GM23338 (cell line): ENCODE data around the gene UBXN2A. TPM values are rescaled to one million over a fixed set of nuclear protein-coding genes. Genes with fewer than 3 reads are reported as not detected.

Experiments
- ATAC-seq: fragments of 200-7000 bp; cut with Tn5 transposase; 3 replicates; pipeline ENCODE4 v1.9.1; 2020
- DNase-seq: peaks from one replicate; pipeline ENCODE4 v3.0.0-alpha.2; 2015; ENCODE audit warnings: low spot score
- H2AFZ ChIP-seq: fragments of 200-600 bp; sonication (generic); 2 replicates; pipeline ENCODE4 v1.8.0; 2016; ENCODE audit warnings: antibody characterized with exemption, mild to moderate bottlenecking, moderate library complexity
- H3F3A ChIP-seq: fragments of 200-600 bp; sonication (generic); replicated peaks from 2 replicates; pipeline ENCODE4 v1.8.0; 2017; ENCODE audit warnings: antibody characterized with exemption, mixed run types, low read depth
- H3K27ac ChIP-seq: fragments of 200-600 bp; sonication (generic); 2 replicates; pipeline ENCODE4 v1.6.1; 2016; ENCODE audit warnings: low read depth
- H3K27me3 ChIP-seq: fragments of 200-600 bp; sonication (generic); 2 replicates; pipeline ENCODE4 v1.8.0; 2016; ENCODE audit warnings: mild to moderate bottlenecking, mixed run types, moderate library complexity; ENCODE audit not compliant: insufficient read depth
- H3K36me3 ChIP-seq: fragments of 200-600 bp; sonication (generic); 2 replicates; pipeline ENCODE4 v1.8.0; 2016; ENCODE audit warnings: mild to moderate bottlenecking; ENCODE audit not compliant: insufficient read depth
- H3K4me1 ChIP-seq: fragments of 200-600 bp; sonication (generic); 2 replicates; pipeline ENCODE4 v1.8.0; 2016; ENCODE audit warnings: mild to moderate bottlenecking, moderate library complexity; ENCODE audit not compliant: insufficient read depth
- H3K4me2 ChIP-seq: fragments of 200-600 bp; sonication (generic); 2 replicates; pipeline ENCODE4 v1.7.1; 2017; ENCODE audit warnings: mixed run types
- H3K4me3 ChIP-seq: fragments of 200-600 bp; sonication (generic); 2 replicates; pipeline ENCODE4 v1.6.1; 2016; ENCODE audit warnings: mixed run types
- H3K79me2 ChIP-seq: fragments of 200-600 bp; sonication (generic); replicated peaks from 2 replicates; pipeline ENCODE4 v1.8.0; 2017; ENCODE audit warnings: mild to moderate bottlenecking; ENCODE audit not compliant: insufficient read depth
- H3K9me2 ChIP-seq: fragments of 200-600 bp; sonication (generic); 2 replicates; pipeline ENCODE4 v1.8.0; 2017; ENCODE audit not compliant: insufficient read depth
- H4K20me1 ChIP-seq: fragments of 200-600 bp; sonication (generic); replicated peaks from 2 replicates; pipeline ENCODE4 v1.8.0; 2017; ENCODE audit warnings: mild to moderate bottlenecking; ENCODE audit not compliant: insufficient read depth
- H3K27ac Mint-ChIP-seq: 2 replicates; pipeline ENCODE4 v1.8.0; 2020; ENCODE audit warnings: inconsistent platforms, mild to moderate bottlenecking, moderate library complexity, mixed read lengths
- H3K27me3 Mint-ChIP-seq: 3 replicates; pipeline ENCODE4 v1.8.0; 2022; ENCODE audit warnings: low read depth, mild to moderate bottlenecking, moderate library complexity, mixed read lengths, inconsistent platforms; ENCODE audit not compliant: insufficient read depth, poor library complexity
- H3K36me3 Mint-ChIP-seq: 3 replicates; pipeline ENCODE4 v1.8.0; 2021; ENCODE audit warnings: low read depth, mild to moderate bottlenecking, inconsistent platforms, moderate library complexity, mixed read lengths
- H3K4me1 Mint-ChIP-seq: 3 replicates; pipeline ENCODE4 v1.8.0; 2020; ENCODE audit warnings: mild to moderate bottlenecking, inconsistent platforms, mixed read lengths
- H3K4me3 Mint-ChIP-seq: 3 replicates; pipeline ENCODE4 v1.8.0; 2021; ENCODE audit warnings: moderate library complexity, mild to moderate bottlenecking, inconsistent platforms, mixed read lengths
- H3K9me3 Mint-ChIP-seq: 3 replicates; pipeline ENCODE4 v1.8.0; 2020; ENCODE audit warnings: moderate library complexity, mild to moderate bottlenecking, inconsistent platforms, mixed read lengths
- CREB1 ChIP-seq: fragments of 250-450 bp; sonication (Bioruptor Pico); IDR thresholded peaks from 2 replicates; pipeline ENCODE4 v1.5.0; 2020; ENCODE audit warnings: low read depth, mild to moderate bottlenecking, moderate library complexity
- EZH2phosphoT487 ChIP-seq: fragments of 200-600 bp; sonication (generic); IDR thresholded peaks from one replicate; pipeline ENCODE4 v1.8.1; 2018; ENCODE audit warnings: antibody characterized with exemption; ENCODE audit not compliant: unreplicated experiment
- POLR2AphosphoS5 ChIP-seq: IDR thresholded peaks from 2 replicates; pipeline ENCODE4 v1.6.1; 2016; ENCODE audit warnings: antibody characterized with exemption, low read depth
- ZNF114 ChIP-seq: fragments of 250-450 bp; sonication (Bioruptor Pico); IDR thresholded peaks from 2 replicates; pipeline ENCODE4 v1.5.0; 2020; ENCODE audit warnings: mild to moderate bottlenecking, moderate library complexity
- ZNF331 ChIP-seq: fragments of 250-450 bp; sonication (Bioruptor Pico); IDR thresholded peaks from 2 replicates; pipeline ENCODE4 v1.5.0; 2020; ENCODE audit warnings: low read depth, mild to moderate bottlenecking, moderate library complexity
- polyA plus RNA-seq: library from polyadenylated mRNA; unstranded; fragments of >200 nt; fragmentation: Nextera tagmentation; extraction: Ambion mirVana; gene quantifications from 2 replicates; pipeline ENCODE4 v1.2.1, GENCODE V29; 2016
- total RNA-seq: library from RNA; depleted of rRNA; stranded (reverse); fragments of >200 nt; shearing (Covaris generic); gene quantifications from 2 replicates; pipeline ENCODE4 v1.2.3, GENCODE V29; 2014
- TF ChIP-seq, protein P1 (sequence below): fragments of 250-450 bp; sonication (Bioruptor Pico); IDR thresholded peaks from 2 replicates; pipeline ENCODE4 v1.5.0; 2020; ENCODE audit warnings: mild to moderate bottlenecking, moderate library complexity
- TF ChIP-seq, protein P2 (sequence below), 2 experiments: fragments of 200-600 bp in 1 of 2; sonication (generic) in 1 of 2; conservative IDR thresholded peaks; 2 replicates each; pipeline versions ENCODE4 v1.5.1 to v1.6.1; 2016 to 2017; ENCODE audit warnings: antibody characterized with exemption in 2 of 2, low read depth in 2 of 2, mild to moderate bottlenecking in 2 of 2, moderate library complexity in 1 of 2

Gene UBXN2A
- total and polyA plus RNA-seq, 2 experiments from 2014 or later, result 11.5 to 12.1 TPM

DNA sequence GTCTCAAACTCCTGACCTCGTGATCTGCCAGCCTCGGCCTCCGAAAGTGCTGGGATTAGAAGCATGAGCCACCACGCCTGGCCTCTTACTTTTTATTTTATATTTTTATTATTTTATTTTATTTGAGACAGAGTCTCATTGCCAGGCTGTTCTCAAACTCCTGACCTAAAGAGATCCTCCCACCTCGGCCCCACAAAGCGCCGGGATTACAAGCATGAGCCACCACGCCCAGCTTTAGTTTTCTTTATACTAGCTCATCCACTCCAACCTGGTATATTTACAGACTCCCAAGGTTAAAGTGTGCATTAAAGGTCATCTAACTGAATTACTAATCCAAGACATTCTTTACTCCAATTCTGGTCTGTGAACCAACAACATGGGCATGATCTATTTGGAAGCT is 40.1 kb upstream of the UBXN2A start (continued):
- TF ChIP-seq, protein P1, sequence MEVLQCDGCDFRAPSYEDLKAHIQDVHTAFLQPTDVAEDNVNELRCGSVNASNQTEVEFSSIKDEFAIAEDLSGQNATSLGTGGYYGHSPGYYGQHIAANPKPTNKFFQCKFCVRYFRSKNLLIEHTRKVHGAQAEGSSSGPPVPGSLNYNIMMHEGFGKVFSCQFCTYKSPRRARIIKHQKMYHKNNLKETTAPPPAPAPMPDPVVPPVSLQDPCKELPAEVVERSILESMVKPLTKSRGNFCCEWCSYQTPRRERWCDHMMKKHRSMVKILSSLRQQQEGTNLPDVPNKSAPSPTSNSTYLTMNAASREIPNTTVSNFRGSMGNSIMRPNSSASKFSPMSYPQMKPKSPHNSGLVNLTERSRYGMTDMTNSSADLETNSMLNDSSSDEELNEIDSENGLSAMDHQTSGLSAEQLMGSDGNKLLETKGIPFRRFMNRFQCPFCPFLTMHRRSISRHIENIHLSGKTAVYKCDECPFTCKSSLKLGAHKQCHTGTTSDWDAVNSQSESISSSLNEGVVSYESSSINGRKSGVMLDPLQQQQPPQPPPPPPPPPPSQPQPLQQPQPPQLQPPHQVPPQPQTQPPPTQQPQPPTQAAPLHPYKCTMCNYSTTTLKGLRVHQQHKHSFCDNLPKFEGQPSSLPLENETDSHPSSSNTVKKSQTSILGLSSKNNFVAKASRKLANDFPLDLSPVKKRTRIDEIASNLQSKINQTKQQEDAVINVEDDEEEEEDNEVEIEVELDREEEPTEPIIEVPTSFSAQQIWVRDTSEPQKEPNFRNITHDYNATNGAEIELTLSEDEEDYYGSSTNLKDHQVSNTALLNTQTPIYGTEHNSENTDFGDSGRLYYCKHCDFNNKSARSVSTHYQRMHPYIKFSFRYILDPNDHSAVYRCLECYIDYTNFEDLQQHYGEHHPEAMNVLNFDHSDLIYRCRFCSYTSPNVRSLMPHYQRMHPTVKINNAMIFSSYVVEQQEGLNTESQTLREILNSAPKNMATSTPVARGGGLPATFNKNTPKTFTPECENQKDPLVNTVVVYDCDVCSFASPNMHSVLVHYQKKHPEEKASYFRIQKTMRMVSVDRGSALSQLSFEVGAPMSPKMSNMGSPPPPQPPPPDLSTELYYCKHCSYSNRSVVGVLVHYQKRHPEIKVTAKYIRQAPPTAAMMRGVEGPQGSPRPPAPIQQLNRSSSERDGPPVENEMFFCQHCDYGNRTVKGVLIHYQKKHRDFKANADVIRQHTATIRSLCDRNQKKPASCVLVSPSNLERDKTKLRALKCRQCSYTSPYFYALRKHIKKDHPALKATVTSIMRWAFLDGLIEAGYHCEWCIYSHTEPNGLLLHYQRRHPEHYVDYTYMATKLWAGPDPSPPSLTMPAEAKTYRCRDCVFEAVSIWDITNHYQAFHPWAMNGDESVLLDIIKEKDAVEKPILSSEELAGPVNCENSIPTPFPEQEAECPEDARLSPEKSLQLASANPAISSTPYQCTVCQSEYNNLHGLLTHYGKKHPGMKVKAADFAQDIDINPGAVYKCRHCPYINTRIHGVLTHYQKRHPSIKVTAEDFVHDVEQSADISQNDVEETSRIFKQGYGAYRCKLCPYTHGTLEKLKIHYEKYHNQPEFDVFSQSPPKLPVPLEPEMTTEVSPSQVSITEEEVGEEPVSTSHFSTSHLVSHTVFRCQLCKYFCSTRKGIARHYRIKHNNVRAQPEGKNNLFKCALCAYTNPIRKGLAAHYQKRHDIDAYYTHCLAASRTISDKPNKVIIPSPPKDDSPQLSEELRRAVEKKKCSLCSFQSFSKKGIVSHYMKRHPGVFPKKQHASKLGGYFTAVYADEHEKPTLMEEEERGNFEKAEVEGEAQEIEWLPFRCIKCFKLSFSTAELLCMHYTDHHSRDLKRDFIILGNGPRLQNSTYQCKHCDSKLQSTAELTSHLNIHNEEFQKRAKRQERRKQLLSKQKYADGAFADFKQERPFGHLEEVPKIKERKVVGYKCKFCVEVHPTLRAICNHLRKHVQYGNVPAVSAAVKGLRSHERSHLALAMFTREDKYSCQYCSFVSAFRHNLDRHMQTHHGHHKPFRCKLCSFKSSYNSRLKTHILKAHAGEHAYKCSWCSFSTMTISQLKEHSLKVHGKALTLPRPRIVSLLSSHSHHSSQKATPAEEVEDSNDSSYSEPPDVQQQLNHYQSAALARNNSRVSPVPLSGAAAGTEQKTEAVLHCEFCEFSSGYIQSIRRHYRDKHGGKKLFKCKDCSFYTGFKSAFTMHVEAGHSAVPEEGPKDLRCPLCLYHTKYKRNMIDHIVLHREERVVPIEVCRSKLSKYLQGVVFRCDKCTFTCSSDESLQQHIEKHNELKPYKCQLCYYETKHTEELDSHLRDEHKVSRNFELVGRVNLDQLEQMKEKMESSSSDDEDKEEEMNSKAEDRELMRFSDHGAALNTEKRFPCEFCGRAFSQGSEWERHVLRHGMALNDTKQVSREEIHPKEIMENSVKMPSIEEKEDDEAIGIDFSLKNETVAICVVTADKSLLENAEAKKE (CRISPR knock-in tag), result no peak
- TF ChIP-seq POLR2AphosphoS5 (no peak), CREB1 (no peak), ZNF331 (CRISPR knock-in tag) (no peak)
- TF ChIP-seq, protein P2, sequence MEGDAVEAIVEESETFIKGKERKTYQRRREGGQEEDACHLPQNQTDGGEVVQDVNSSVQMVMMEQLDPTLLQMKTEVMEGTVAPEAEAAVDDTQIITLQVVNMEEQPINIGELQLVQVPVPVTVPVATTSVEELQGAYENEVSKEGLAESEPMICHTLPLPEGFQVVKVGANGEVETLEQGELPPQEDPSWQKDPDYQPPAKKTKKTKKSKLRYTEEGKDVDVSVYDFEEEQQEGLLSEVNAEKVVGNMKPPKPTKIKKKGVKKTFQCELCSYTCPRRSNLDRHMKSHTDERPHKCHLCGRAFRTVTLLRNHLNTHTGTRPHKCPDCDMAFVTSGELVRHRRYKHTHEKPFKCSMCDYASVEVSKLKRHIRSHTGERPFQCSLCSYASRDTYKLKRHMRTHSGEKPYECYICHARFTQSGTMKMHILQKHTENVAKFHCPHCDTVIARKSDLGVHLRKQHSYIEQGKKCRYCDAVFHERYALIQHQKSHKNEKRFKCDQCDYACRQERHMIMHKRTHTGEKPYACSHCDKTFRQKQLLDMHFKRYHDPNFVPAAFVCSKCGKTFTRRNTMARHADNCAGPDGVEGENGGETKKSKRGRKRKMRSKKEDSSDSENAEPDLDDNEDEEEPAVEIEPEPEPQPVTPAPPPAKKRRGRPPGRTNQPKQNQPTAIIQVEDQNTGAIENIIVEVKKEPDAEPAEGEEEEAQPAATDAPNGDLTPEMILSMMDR (conservative IDR thresholded peaks at IDR 0.05; ENCODE audit: low read depth in 2 of 2), result no peak

DNA sequence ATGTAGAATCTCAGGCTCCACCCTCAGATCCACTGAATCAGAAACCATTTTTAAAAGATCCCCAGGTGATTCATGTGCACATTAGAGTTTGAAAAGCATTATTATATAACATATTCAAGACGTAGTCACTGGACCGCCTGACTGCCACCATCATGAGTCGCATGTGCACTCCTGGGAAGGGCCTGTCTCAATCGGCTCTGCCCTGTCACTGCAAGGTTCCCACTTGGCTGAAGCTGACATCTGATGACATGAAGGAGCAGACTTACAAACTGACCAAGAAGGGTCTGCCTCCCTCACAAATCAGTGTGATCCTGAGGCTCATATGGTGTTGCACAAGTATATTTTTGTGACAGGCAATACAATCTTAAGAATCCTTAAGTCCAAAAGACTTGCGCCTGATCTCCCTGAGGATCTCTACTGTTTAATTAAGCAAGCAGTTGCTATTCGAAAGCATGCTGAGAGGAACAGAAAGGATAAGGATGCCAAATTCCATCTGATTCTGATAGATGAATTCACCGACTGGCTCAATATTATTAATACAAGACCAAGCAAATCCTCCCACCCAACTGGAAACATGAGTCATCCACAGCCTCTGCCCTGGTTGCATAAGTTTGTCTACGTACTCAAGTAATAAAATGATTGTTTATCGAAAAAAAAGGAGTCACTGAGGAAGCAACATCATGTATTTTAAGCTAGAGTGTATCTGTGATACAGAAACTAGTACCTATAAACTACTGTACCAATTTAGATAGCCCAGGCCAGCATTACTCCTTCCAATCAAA is 39.5 kb upstream of the UBXN2A start:
- Histone ChIP-seq H3K9me2 (no peaks in the 10 kb centered on the region; the same call in 1 of the 2 replicates), H3F3A (no peaks in the 10 kb centered on the region), H2AFZ (no peak overlapping the region), H3K4me2 (no peak overlapping the region), H3K4me3 (no peak overlapping the region), H3K79me2 (peaks cover 93% of the 10 kb centered on the region), H4K20me1 (no peaks in the 10 kb centered on the region), H3K4me1 (no peaks in the 10 kb centered on the region), H3K36me3 (no peaks in the 10 kb centered on the region), H3K27ac (no peak overlapping the region), H3K27me3 (no peaks in the 10 kb centered on the region)
- DNase-seq (no peak), ATAC-seq (no peak)
- Mint-ChIP-seq H3K4me3 (no peak overlapping the region), H3K27me3 (no peaks in the 10 kb centered on the region), H3K4me1 (peaks cover 14% of the 10 kb centered on the region; the same call in 2 of the 3 replicates), H3K36me3 (peaks cover 3% of the 10 kb centered on the region; the same call in 1 of the 3 replicates), H3K27ac (no peak overlapping the region), H3K9me3 (no peaks in the 10 kb centered on the region; the same call in 2 of the 3 replicates)
- TF ChIP-seq, protein P2 (conservative IDR thresholded peaks at IDR 0.05; ENCODE audit: low read depth in 2 of 2), result no peak
- TF ChIP-seq EZH2phosphoT487 (no peak), ZNF114 (CRISPR knock-in tag) (no peak), CREB1 (no peak)
